GM19455 (cell line): Measurements from ENCODE around the gene PDGFD.
A peak's percentile ranks its signal among the peaks of the same experiment; 100 is the strongest.

ENCODE experiments used
- ATAC-seq: cut with Tn5 transposase; IDR thresholded peaks from one replicate; pipeline ENCODE4 v1.9.1; 2021; ENCODE audit not compliant: unreplicated experiment

The PDGFD gene

DNA sequence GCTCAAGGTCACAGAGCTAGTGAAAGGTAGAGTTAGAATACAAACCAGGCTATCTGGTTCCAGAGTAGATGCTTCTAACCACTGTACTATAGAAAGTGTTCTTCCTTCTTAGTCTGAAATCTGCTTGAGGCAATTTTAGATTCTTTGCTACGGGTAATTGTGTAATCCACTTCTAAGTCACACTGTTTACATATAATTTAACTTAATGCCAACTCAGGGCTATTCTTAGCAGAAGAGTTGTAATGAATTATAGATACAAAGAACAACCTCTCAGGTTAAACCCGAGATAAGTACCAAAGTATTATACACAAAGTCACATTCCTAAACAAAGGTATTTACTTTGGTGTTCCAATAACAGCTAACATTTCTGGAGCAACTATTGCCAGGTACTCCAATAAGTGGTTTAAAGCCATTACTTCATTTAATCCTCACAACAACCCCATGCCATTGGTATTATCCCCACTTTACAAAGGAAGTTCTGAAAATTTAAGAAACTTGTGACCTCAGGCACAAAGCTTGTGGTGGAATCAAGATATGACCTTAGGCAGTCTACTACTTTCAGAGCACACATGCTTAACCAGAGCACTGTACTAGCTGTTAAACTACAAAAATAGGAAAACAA lies 158.6 kb downstream of the PDGFD start:
- ATAC-seq: no peak

- ATAC-seq: no peak
These were observed 160.5 kb downstream of the PDGFD start for GRCh38 chr11:104003491-104003890.

DNA sequence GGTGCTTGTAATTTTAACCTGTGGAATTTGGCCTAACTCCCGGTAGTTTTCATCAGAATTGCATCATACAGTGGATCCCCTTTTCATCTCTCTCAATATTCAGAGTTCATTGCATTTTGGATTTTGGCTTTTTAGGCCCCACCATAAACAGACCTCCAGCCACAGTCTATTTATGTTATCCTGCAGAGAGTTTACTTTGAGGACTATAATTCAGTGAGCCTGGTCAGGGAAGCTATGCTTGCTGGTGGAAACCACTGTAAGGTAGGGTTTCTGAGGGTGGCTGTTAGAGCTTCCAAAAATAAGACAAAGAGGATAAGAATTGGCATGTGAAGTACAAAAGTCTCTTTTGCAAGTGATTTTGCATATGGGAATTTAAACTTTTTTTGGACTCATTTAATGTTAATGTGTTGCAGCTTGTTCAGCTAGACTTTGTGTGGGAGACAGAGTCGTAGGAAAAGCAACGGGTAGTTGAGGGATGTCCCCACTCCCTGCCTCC lies 162.3 kb downstream of the PDGFD start:
- ATAC-seq: no peak

- no peak for ATAC-seq
These were observed 163.1 kb downstream of the PDGFD start for GRCh38 chr11:104000798-104001197.

DNA sequence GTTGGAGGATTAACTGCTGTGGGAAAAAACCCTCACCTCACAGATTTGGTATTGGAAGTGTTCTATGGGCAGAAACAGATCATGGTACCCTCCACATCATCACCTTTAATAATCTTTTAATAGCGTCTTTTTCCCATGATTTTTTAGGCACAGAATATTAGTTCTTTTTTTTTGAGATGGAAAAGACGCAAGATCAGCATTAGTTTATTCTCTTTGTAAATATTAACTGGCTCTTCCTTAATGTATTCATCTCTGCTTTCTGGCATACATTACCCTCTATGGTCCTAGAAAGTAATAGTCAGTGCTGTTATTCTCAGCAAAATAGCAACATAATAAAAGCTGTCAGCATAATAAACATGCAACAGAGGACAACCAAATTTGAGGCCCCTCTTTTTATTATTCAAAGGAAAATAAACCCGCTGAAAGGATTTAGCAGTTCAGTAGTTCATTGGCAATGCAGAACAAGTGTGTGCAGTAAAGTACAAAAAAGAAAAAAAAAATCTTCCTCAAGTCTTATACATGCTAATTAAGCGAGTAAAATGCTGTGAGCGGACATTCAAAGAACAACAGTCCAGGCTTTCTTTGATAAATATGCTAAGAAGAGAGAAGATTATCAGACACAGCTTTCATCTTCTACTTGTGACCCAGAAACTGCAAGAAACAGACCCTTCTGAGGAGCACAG lies 165.0 kb downstream of the PDGFD start:
- ATAC-seq: no peak

DNA sequence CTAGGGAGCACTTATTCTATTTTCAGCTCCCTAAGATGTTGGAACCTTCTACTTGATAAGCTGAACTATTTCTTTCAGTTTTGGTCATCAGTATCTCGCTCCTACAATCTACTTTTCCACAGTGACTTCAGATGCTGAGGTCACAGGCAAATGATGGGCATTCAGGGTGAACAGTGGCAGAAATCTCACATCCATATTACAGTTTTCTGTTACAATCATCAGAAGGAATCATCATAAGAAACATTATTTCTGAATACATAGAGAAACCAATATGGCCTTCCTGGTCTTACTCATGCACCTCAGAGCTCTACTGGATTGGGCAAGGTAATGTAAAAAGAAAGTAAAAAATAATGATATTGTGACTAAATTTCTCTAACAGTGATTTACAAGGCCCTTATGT lies 166.9 kb downstream of the PDGFD start:
- ATAC-seq: peak; percentile 66

DNA sequence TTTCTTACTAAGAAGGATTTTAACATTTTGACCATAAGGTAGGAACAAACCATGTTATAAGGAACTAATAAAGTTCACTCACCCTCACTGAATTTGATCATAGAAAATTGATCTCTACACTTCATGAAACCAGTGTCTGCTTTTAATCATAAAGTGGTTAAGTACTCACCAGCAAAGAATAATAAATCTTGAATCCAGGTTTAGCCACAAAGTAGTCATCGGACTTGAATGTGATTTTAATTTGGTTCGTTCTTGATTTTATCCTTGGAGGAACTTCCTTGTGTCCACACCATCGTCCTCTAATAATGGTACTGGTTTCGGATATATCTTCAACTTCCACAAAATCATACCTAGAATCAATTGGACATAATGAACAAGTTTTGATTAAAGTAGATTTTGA lies 168.1 kb downstream of the PDGFD start:
- no peak for ATAC-seq

DNA sequence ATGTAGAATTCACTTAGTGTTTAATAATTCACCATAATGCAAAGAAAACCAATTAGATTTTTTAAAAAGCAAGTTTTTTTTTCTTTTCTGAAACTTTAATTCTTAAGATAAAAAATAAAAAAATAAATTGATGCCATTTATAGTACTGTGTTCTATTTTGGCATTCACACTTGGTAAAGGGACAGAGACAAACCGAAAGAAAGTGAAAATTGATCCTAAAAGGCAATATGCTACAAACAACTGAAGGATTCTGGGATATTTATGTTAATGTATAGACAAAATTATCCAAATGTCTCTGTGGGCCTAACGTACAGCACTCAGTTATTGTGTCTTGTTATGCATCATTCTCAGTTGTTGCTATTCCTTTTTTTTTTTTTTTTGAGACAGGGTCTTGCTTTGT lies 169.4 kb downstream of the PDGFD start:
- no peak for ATAC-seq

DNA sequence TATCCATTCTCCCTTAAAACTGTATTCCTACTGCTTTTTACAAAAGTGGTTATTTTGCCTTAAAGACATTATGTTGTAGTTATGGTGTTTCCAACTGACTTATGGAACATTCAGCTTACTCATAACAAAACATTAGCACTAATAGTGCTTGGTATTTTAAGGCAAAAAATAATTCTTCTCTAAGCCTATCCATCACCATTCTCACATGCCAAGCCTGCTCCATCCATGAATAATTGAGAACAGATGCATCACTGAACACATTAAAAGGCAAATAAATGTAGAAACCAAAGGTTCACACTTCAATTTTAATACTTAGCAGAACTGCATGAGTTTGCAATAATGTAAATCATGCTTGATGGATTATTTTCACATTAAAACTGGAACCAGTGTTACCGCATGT lies 169.9 kb downstream of the PDGFD start:
- ATAC-seq: no peak

DNA sequence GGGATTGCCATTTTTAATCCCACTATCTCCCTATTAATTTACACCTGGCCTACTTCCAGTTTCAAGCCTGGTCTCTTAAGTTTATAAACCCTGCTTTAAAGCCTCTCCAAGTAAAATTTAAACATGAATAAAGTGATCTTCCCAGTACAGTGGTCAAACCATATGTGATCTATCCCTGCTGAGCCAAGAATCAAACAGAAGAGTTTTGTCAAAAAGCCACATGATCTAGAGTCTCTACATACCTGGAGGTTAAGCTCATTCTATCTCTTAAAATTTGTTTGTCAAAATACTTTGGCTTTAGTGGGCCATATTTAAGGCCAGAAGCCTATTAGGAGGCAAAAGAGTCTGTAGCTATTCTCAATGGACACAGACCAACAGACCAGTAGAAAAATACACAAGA lies 170.4 kb downstream of the PDGFD start:
- ATAC-seq: no peak

DNA sequence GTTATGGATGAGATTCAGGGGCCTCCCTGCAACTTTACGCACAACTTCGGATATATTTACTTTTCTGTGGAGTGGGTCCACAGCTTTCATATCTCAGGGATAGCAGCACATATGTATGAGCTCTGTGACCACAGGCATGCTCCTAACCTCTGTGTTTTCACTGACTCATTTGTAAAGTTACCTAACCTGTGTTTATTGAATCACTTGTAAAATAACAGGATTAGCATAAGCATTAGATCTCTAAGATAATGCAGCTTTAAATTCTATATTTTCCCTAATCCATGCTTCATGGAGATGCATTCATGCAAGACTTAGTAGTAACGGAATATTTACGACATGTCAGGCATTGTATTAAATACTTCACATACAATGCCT lies 175.4 kb downstream of the PDGFD start:
- ATAC-seq: no peak

GRCh38 chr11:103987629-103988594 lies 176.0 kb downstream of the PDGFD start:
- ATAC-seq: no peak

DNA sequence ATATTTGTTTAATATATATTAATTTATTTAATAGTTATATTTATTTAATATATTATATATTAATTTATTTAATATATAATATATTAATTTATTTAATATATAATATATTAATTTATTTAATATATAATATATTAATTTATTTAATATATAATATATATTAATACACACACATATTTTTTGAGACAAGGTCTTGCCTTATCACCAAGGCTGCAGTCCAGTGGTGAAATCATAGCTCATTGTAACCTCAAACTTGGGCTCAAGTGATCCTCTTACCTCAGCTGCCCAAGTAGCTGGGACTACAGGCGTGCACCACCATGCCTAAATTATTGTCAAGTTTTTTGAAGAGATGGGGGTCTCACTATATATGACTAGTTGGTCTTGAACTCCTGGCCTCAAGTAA lies 178.9 kb downstream of the PDGFD start:
- no peak for ATAC-seq

DNA sequence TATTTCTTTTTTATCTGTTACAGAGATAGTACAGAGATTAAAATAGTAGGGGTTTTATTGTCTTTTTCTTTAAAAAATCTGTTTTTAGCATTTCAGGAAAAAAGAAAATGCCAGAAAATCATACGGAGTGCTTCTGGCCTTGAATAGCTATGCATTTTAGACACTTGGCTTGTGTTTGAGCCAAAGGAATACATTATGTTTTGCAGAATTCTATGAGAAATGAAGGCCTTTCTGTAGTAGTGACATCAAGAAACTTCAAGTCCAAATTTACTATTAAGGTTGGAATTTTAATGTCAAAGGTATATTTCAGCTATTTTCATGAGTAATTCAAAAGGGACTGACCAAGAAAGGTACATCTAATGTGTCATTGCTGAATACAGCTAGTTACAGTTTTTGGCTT lies 183.8 kb downstream of the PDGFD start:
- no peak for ATAC-seq

DNA sequence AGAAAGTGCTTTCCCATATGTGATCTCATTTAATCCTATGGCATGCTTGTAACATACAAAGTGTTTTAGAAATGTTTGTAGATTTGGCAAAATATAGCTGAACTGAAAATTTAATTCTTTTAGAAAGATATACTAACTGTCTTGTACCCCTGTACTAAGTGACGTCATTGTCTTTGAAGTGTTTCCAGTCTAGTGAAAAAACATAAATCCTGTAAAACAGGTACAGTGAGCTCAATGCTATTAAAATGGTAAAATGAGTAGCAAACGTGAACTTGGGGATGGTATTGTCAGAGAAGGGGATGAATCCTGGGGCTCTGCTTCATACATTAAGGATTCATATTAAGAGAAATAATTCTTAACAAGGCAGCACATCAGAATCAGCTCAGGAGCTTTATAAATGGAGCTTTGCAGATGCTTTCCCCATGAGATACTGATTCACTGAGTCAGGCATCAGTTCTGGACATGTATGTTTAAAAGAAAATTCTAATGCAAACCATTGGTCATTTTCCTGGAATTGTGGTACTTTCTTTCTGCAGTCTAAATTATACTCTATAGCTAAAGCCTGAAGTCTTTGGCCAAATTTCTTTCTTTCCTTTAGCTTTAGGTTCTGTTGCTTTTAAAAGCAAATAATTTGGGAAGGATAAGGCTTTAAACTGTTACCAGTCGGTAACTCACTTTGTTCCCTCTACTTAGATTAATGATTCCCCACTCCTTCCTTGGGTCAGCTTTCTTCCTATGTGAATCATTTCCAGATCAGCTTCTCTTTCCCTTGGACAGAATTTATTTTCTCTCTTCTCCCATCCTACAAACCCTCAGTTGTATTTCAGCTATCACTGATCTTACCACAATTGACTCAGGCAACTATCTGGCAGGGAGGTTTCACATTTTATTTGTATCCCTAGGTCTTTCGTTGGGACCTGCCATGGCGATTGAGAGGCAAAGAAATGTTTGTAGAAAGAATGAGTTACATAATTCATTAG lies 185.0 kb downstream of the PDGFD start:
- ATAC-seq: no peak

DNA sequence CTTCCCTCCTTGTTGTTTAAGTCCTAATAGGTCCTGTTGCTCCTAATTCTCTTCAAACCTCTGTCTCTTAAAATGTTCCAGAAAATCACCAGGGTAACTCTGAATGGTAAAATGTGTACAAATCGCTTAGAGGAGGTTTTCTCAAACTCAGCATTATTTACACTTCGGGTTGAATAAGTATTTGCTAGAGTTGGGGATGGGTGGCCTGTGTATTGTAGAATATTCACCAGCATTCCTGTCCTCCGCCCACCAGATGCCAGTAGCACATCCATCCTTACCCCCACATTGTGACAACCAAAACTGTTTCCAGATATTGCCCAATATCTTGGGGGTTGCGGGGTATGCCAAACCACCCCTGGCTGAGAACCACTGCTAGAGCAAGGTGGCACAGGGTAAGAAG lies 191.9 kb downstream of the PDGFD start:
- ATAC-seq: no peak

DNA sequence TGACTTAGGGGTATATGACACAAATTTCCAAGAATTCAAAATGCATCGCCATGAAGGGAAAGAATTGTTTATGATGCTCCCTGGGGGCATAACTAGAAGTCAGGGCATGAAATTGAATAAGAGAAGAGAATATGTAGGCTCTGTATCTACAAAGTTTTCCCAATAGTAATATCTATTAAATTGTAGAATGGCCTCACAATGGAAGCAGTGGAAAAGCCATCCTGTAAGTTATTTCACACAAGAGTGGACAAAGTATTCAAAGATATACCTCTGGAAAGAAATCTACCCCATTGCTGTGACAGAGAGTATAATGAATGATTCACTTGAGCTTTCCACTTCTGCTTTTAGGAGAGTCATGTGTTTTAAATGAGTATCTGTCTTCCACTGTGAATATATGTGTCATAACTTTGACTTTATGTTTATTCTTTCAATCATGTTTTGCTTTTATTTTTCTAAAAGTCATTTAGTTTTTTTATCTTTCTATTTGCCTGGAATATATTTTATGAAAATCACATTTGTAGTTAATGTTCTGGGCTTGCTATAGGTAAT lies 193.2 kb downstream of the PDGFD start:
- no peak for ATAC-seq

GRCh38 chr11:103968685-103969084 lies 195.3 kb downstream of the PDGFD start:
- no peak for ATAC-seq

- ATAC-seq: no peak
These were observed 196.0 kb downstream of the PDGFD start for GRCh38 chr11:103967985-103968384.

DNA sequence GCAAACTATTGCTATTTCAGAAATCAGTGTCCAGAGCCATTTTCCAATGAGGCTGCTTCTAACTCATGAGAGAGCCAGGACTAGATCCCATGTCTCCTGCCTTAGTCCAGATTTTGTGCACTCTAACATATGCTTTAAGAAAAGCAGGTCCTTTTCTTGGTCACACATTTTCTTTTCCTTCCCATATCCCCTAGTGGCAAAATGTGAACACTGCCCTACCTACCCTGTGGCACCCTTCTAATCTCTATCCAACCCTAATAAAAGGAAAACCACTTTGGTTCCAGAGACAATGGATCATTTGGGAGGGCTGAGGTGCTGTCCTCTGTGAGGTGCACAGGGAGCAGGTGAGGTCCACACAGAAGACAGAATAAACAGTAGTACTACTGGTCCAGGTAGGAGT lies 199.6 kb downstream of the PDGFD start:
- ATAC-seq: no peak
